B cell (primary cell): ENCODE measurements around the gene SMIM45.

ENCODE experiments used
- ATAC-seq: fragments of 200-7000 bp; cut with Tn5 transposase; one replicate; pipeline ENCODE4 v1.10.0; 2021; ENCODE audit warnings: low read depth, mild to moderate bottlenecking, moderate number of reproducible peaks, moderate library complexity
- CTCF ChIA-PET: fragments of 350-600 bp; sonication (Branson Sonifier 250); formaldehyde crosslinking; loops from one replicate; lab custom pipeline; 2021; ENCODE audit warnings: antibody characterized with exemption, inconsistent platforms; lab: Charles Lee
- POLR2A ChIA-PET: fragments of 350-600 bp; sonication (Branson Sonifier 250); formaldehyde crosslinking; loops from one replicate; lab custom pipeline; 2021; ENCODE audit warnings: antibody characterized with exemption; lab: Charles Lee
- DNase-seq: peaks from one replicate; pipeline ENCODE4 v3.0.0; 2013
- H2AFZ ChIP-seq: 2 replicates; pipeline ENCODE4 v1.6.1; 2012; ENCODE audit warnings: mild to moderate bottlenecking, low read depth, low read length; ENCODE audit not compliant: insufficient read depth, poor library complexity, severe bottlenecking
- H3K27ac ChIP-seq, 2 donors: 1 replicate in 1 of 2; 2 replicates in 1 of 2; pipeline ENCODE4 v1.5.1; 2012 to 2013; ENCODE audit warnings: low read length in 2 of 2, mild to moderate bottlenecking in 2 of 2, moderate library complexity in 1 of 2
- H3K27me3 ChIP-seq, 4 experiments: fragments of 200-600 bp in 1 of 4; sonication (generic) in 1 of 4; replicated peaks in 1 of 4; 1 replicate in 2 of 4; 2 replicates in 2 of 4; pipeline versions ENCODE4 v1.6.1 to v1.7.0; 2013 to 2016; ENCODE audit warnings: low read length in 3 of 4, mild to moderate bottlenecking in 2 of 4, mixed read lengths in 1 of 4, moderate library complexity in 1 of 4; ENCODE audit not compliant: insufficient read depth in 4 of 4, control insufficient read depth in 3 of 4; ENCODE audit errors: control extremely low read depth in 1 of 4
- H3K36me3 ChIP-seq, 2 experiments: replicated peaks in 1 of 2; 1 replicate in 1 of 2; 2 replicates in 1 of 2; pipeline versions ENCODE4 v1.6.1 to v1.7.1; 2013; ENCODE audit warnings: low read length in 1 of 2; ENCODE audit not compliant: insufficient read depth in 2 of 2, control insufficient read depth in 1 of 2; ENCODE audit errors: control extremely low read depth in 1 of 2, extremely low read depth in 1 of 2
- H3K4me1 ChIP-seq, 2 donors: fragments of 200-600 bp in 1 of 2; sonication (generic) in 1 of 2; 1 replicate in 1 of 2; 2 replicates in 1 of 2; pipeline versions ENCODE4 v1.5.1 to v1.6.1; 2013 to 2017; ENCODE audit warnings: low read length in 2 of 2; ENCODE audit not compliant: control insufficient read depth in 2 of 2, insufficient read depth in 2 of 2
- H3K4me2 ChIP-seq: replicated peaks from 2 replicates; pipeline ENCODE3; 2012; ENCODE audit warnings: mild to moderate bottlenecking, low read depth, low read length; ENCODE audit not compliant: poor library complexity, severe bottlenecking
- H3K4me3 ChIP-seq, 5 experiments: fragments of 200-600 bp in 1 of 5; sonication (generic) in 1 of 5; 1 replicate in 3 of 5; 2 replicates in 2 of 5; pipeline versions ENCODE4 v1.5.1 to v1.7.0; 2011 to 2016; ENCODE audit warnings: low read length in 4 of 5, mild to moderate bottlenecking in 4 of 5, low read depth in 2 of 5, control low read depth in 1 of 5, moderate library complexity in 1 of 5; ENCODE audit not compliant: insufficient read depth in 1 of 5; ENCODE audit errors: control extremely low read depth in 1 of 5, extremely low read depth in 1 of 5
- H3K79me2 ChIP-seq: fragments of 200-600 bp; sonication (generic); one replicate; pipeline ENCODE4 v1.6.0; 2016; ENCODE audit warnings: low read length; ENCODE audit not compliant: control insufficient read depth, insufficient read depth
- H3K9ac ChIP-seq: fragments of 200-600 bp; sonication (generic); 2 replicates; pipeline ENCODE4 v1.6.1; 2017; ENCODE audit warnings: mild to moderate bottlenecking, low read length, moderate library complexity
- H3K9me3 ChIP-seq, 3 donors: one replicate each; pipeline versions ENCODE4 v1.6.1 to v1.7.1; 2013; ENCODE audit warnings: low read length in 2 of 3; ENCODE audit not compliant: control insufficient read depth in 2 of 3, insufficient read depth in 1 of 3; ENCODE audit errors: control extremely low read depth in 1 of 3
- H4K20me1 ChIP-seq: 2 replicates; pipeline ENCODE4 v1.6.0; 2012; ENCODE audit warnings: mild to moderate bottlenecking, low read length; ENCODE audit not compliant: insufficient read depth, control insufficient read depth, poor library complexity, severe bottlenecking
- H3K27ac Mint-ChIP-seq: one replicate; pipeline ENCODE4 v1.8.0; 2021; ENCODE audit warnings: mixed read lengths
- H3K27me3 Mint-ChIP-seq: one replicate; pipeline ENCODE4 v1.8.0; 2021; ENCODE audit warnings: mixed read lengths
- H3K4me1 Mint-ChIP-seq: one replicate; pipeline ENCODE4 v1.8.0; 2021; ENCODE audit warnings: mixed read lengths
- H3K4me3 Mint-ChIP-seq: one replicate; pipeline ENCODE4 v1.8.0; 2021; ENCODE audit warnings: mixed read lengths
- H3K9me3 Mint-ChIP-seq: one replicate; pipeline ENCODE4 v1.8.0; 2022; ENCODE audit warnings: mixed read lengths; ENCODE audit not compliant: insufficient read depth
- CTCF ChIP-seq: fragments of 200-600 bp; IDR thresholded peaks from one replicate; pipeline ENCODE4 v1.8.0; 2022; ENCODE audit warnings: antibody characterized with exemption, mild to moderate bottlenecking
- EZH2 ChIP-seq: IDR thresholded peaks from 2 replicates; pipeline ENCODE4 v1.6.1; 2012; ENCODE audit warnings: borderline replicate concordance, low read depth, mild to moderate bottlenecking, moderate library complexity, low read length; ENCODE audit not compliant: insufficient read depth, poor library complexity, severe bottlenecking
- WGBS: methylation state at CpG from one replicate; pipeline ENCODE4 v1.1.5; 2013; ENCODE audit warnings: missing lambda C conversion rate; ENCODE audit not compliant: insufficient coverage; 5-methylcytosine and 5-hydroxymethylcytosine counted together
- intact Hi-C: fragments of 100-400 bp; cut with micrococcal nuclease; formaldehyde crosslinking; loops from one replicate; pipeline ENCODE4 v1.10.0; 2022

Gene SMIM45

DNA sequence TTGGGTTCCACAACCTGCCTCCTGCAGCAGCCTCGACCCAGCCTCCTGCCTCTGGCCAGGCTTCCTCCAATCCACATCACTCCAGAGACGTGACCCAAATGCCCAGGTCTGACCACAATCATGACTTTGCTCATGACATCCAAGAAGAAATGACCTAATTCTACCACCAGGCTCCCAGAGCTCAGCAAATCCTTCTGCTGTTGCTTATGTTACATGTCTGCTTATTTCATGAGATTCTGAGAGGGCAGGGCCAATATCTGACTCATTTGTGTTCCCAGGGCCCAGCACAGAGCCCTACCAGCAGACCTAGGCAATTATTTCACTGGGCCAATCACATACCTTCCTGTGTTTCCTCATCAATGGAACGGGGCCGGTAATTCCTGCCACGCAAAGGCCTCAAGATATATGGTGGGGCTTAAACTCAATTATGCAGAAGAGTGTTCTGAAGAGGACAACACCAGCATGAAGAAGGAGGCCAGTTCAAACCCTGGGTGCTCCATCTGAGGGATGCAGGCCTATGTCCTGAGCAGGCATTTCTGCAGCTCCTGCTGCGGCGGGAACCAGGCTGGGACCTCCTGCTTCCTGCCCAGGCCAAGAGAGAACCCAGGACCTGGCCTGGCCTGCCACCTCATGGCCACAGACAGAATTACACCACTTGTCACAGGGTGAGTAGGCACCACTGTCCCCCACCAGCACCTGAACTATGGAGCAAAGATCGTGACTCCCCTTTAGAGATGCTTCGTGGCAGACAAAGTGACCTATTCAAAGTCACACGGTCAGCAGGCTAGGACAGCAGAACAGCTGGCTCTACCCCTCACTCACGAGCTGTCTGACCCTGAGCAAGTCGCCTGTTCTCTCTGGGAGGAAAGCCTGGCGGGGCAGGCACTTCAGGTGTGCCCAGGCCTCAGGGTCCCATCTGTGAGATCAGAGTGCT, 10.9 kb upstream of the SMIM45 start:
- H3K4me1 ChIP-seq, result peaks cover 50 to 62% of the 10 kb centered on the region in 2 donors
- DNase-seq, result peak; percentile 92
- no peaks in the 10 kb centered on the region for H3K9me3 Mint-ChIP-seq

More for the DNA sequence above, 10.9 kb upstream of the SMIM45 start:
- peak; percentile 93 for TF ChIP-seq CTCF
- TF ChIP-seq EZH2, result no peak
- CTCF ChIA-PET, result interaction anchor here (0.6 to 8.5 kb wide), 44 partner anchors 9 to 499 kb away, joined by 3 to 499 read pairs (median 6); partner anchors contain the start of genes CCDC134, MEI1, NDUFA6 and SMIM45
- no peaks in the 10 kb centered on the region for H3K27me3 Mint-ChIP-seq
- WGBS, result 43% methylated on average over 10 of the region's 13 CpGs
- H2AFZ ChIP-seq, result no peak overlapping the region
- H3K4me3 Mint-ChIP-seq, result peak overlapping the region; percentile 96
- H4K20me1 ChIP-seq, result peaks cover 5% of the 10 kb centered on the region
- H3K4me1 Mint-ChIP-seq, result peaks cover 55% of the 10 kb centered on the region
- H3K9me3 ChIP-seq, result no peaks in the 10 kb centered on the region
- intact Hi-C loops, result loop anchor here (1.0 to 5.0 kb wide), 10 partner anchors 10 to 252 kb away; partner anchors contain the start of genes CCDC134, SNU13 and TNFRSF13C
- H3K27me3 ChIP-seq, result peaks cover 0 to 5% (median 0%) of the 10 kb centered on the region in 4 experiments
- peaks cover 0 to 9% of the 10 kb centered on the region in 2 experiments for H3K36me3 ChIP-seq
- POLR2A ChIA-PET, result interaction anchor here (0.5 to 14.7 kb wide), 27 partner anchors 9 to 252 kb away, joined by 3 to 960 read pairs (median 7); partner anchors contain the start of genes SHISA8, SMDT1, SMIM45 and SNU13
- H3K4me2 ChIP-seq, result peak overlapping the region; percentile 63
- H3K27ac ChIP-seq, result peak overlapping the region; percentile 99
- H3K9ac ChIP-seq, result peak overlapping the region; percentile 38
- H3K79me2 ChIP-seq, result peaks cover 38% of the 10 kb centered on the region
- peak; percentile 48 for ATAC-seq
- peak overlapping the region; percentile 99 for H3K27ac Mint-ChIP-seq
- peak overlapping the region in 1 of 5 experiments; percentile 21 for H3K4me3 ChIP-seq
